RPMI8226 (cell line): ENCODE data around the gene SRY.
"Not testable (repeated sequence)": the region's sequence is repeated elsewhere in the genome, so short reads cannot be mapped to it uniquely, and the experiment has no call there.

ENCODE experiments used
- DNase-seq: peaks from one replicate; pipeline ENCODE4 v3.0.0-alpha.2; 2015

The SRY gene

DNA sequence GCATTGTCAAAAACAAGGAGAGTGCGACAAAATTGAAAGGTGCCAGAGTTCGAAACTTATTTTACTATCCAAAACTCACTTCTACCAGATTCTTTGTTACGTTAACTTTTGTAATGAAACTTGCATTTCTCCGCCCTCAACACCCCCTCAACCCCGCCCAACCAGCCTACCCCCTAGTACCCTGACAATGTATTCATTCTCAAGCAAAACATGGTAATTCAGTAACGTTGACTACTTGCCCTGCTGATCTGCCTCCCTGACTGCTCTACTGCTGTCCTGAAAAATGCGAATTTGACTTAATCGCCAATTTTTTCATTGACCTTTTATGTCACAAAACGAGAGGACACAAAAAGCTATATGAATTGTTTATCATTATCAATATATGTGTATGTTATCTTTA lies at the start of gene SRY:
Gene SRY, minus strand, starts transcription at position 83 of the 400 bp plus-strand sequence. Its CDS starts 79 bp downstream, at position 4.
- no peak for DNase-seq

DNA sequence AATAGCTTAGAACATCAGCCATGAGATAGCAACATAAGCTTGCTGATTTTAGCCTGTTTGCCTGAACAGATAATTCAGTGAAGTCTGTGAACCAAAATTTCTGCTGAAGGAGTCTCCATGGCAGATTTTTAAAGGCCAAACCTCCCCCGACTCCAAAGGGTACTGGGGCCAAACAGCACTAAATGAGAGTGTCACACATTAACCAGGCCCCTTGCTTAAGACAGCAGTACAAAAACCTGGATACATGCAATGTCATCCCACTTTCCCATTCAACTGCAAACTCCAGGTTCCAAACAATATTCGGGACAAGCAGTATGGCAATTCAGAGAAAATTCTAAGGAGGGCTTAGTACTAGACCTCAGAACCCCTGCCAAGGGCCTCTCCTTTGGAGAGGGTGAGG lies 49.6 kb upstream of the SRY start:
- DNase-seq = no peak

DNA sequence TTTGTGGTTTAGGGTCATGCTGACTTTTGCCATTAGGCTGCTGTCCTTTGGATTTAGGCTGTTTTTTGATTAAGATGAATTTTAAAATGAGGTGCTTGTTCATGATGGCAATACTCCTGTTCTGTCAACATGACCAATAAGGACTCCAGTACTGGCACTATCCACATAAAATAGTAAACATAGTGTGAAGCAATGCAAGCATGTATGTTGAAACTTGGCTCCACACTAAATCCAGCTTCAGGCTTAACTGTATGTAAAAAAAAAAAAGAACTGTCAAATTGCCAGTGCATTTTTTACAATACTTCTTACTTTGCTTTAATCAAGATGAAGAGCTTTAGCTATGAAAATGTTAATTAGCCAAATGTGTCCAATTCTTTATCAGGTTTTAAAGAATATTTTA lies 47.7 kb upstream of the SRY start:
- no peak for DNase-seq

DNA sequence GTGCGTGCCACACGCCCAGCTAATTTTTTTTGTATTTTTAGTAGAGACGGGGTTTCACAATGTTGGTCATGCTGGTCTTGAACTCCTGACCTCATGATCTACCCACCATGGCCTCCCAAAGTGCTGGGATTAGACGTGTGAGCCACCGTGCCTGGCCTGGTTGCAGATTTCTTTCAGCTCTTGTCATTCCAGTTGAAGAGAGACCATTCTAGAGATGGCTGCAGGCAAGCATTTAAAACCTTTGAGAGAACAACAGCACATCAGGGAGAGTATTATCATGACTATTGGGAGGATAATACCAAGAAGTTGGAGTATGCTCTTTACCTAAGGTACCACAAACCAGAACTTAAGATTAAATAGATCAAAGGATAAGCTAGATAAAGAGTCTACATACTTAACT lies 41.0 kb upstream of the SRY start:
- DNase-seq = no peak

DNA sequence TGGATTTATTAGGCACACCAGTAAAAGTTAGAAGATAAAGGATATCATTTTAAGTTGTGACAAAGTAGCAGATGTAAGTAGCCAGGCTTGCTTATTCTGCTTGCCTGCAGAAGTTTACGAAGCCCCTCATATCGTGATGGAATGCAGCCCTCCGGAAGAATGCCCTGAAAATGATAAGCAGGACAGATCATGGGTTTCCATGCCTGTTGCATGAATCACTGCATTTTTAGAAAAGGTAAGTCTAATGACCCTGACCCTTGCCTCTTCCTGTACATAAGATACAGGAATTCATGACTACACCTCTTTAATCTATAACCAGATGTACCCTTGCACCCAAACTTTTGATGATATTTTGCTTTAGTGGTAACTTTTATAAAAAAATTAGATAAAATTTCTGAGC lies 37.0 kb upstream of the SRY start:
- no peak for DNase-seq

DNA sequence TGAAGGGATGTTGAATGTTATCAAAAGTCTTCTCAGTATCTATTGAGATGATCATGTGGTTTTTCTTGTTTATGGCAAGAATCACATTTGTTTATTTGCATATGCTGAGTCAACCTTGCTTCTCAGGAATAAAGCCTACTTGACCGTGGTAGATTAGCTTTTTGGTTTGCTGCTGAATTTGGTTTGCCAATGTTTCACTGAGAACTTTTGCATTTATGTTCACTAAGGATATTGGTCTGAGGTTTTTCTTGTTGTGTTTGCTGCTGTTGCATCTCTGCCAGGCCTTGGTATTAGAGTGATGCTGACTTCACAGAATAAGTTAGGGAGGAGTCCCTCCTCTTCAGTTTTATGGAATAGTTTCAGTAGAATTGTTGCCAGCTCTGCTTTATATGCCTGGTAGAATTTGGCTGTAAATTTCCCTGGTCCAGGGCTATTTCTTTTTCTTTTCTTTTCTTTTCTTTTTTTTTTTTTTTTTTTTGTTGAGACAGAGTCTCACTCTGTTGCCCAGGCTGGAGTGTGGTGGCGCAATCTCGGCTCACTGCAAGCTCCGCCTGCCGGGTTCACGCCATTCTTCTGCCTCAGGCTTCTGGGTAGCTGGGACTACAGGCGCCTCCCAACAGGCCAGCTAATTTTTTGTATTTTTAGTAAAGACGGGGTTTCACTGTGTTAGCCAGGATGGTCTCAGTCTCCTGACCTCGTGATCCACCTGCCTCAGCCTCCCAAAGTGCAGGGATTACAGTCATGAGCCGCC lies 29.8 kb upstream of the SRY start:
- DNase-seq = not testable (repeated sequence)

DNA sequence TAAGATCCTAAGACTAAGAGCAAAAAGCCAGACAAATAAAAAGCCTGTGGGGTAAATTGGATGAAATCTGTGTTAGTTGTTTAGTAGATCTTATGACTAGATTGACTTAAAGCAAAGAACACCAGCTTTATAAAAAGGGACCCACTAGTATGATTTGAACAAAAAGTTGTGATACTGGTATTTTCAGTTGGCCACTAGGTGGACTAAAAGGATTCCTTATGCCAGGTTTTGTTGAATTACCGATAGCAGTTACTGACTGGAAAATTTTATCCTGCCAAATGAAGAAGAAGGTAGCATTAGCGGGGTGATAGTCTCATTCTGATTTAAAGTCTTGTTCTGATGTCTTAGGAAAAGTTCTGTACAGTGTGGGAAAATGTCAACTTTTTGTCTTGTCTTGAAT lies 12.8 kb upstream of the SRY start:
- DNase-seq = peak; percentile 3

DNA sequence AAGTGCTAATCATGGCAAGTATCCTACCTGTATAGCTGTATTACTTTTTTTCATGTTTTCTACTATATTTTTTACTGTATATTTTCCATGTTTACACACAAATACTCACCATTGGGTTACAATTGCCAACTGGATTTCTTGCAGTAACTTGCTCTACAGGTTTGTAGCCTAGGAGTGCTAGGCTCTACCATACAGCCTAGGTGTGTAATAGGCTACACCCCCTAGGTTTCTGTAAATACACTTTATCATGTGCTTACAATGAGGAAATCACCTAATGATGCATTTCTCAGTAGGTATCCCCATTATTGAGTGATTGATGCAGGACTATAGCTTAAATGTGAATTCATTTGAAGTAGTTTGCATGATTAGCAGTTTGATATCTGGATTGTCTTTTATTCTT lies 10.5 kb upstream of the SRY start:
- DNase-seq = no peak

DNA sequence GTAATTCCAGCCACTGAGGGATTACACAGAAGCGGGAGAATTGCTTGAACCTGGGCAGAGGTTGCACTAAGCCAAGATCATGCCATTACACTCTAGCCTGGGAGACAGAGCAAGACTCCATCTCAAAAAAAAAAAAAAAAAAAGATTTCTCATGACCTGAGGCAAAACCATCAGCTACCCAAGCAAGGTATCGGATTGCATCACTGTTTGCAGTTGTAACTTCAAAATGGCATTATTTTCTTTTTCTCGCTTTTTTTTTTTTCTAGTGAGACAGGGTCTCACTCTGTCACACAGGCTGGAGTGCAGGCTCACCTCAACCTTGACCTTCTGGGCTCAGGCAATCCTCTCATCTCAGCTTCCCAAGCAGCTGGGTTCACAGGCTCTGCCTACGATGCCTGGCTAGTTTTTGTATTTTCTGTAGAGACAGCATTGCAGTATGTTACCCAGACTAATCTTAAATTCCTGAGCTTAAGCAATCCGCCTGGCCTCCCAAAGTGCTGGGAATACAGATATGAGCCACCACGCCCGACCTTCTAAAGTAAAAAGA lies 9.6 kb upstream of the SRY start:
- DNase-seq = no peak

DNA sequence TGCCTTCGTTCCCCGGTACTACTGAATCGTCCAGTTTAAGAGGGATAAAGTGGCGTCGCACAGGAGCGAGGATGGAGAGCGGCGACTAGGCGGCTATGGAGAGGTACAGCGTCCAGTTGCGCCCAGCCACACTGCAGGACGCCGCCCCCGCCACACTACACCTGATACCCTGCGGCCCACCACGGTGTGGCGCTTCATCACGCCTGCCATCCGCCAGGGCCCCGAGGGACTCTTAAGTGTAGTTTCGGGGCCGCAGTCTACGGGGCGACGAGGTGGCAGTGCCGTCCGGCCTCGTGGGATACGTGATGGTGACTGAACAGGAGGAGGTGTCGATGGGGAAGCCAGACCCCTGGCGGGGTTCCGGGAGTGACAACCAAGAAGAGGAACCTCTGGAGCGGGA lies 2.3 kb upstream of the SRY start:
- DNase-seq = no peak

DNA sequence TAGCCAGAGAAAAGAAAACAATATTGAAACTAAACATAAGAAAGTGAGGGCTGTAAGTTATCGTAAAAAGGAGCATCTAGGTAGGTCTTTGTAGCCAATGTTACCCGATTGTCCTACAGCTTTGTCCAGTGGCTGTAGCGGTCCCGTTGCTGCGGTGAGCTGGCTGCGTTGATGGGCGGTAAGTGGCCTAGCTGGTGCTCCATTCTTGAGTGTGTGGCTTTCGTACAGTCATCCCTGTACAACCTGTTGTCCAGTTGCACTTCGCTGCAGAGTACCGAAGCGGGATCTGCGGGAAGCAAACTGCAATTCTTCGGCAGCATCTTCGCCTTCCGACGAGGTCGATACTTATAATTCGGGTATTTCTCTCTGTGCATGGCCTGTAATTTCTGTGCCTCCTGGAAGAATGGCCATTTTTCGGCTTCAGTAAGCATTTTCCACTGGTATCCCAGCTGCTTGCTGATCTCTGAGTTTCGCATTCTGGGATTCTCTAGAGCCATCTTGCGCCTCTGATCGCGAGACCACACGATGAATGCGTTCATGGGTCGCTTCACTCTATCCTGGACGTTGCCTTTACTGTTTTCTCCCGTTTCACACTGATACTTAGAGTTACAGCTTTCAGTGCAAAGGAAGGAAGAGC lies 488 bp downstream of the SRY start:
- DNase-seq = no peak
